Measurements from ENCODE around the gene MYLK2.

GRCh38 chr20:31780839-31781238 is 38.3 kb upstream of the MYLK2 start:
- TF ChIP-seq CTCF (IDR thresholded peaks at IDR 0.05) = no peak
- TF ChIP-seq POLR2A (IDR thresholded peaks at IDR 0.05) = no peak

Measured in lower leg skin (tissue), 3 donors.